GM21381 (cell line): Measurements from ENCODE around the gene HOXD9.

Experiments
- ATAC-seq: cut with Tn5 transposase; IDR thresholded peaks from one replicate; pipeline ENCODE4 v1.9.1; 2021; ENCODE audit warnings: mild to moderate bottlenecking, moderate library complexity; ENCODE audit not compliant: unreplicated experiment

Gene HOXD9

DNA sequence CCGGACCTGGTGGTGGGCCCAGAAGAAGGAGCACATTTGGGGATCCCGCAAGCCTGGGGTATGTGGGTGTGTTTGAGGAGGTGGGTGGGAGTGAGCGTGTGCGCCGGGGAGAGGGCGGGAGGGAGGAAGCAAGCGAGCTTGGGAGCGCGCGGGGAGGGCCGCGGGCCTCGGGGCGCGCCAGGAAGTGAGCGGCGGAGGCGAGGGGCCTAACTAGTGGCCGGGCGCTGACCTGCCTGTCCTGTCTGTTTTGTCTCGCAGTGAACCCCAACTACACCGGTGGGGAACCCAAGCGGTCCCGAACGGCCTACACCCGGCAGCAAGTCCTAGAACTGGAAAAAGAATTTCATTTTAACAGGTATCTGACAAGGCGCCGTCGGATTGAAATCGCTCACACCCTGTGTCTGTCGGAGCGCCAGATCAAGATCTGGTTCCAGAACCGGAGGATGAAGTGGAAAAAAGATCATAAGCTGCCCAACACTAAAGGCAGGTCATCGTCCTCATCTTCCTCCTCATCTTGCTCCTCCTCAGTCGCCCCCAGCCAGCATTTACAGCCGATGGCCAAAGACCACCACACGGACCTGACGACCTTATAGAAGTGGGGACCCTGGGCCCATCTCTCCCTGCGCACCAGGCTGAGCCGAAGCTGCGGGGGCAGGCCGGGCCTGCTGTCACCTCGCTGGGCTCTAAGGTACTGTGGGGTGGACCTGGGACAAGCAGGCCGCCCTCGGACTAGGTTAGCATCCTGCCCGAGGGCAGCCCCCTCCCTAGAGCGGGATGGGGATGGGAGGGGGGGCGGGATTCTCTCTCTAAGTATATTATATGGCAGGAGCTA is 30.0 kb downstream of the HOXD9 start:
- ATAC-seq = no peak

DNA sequence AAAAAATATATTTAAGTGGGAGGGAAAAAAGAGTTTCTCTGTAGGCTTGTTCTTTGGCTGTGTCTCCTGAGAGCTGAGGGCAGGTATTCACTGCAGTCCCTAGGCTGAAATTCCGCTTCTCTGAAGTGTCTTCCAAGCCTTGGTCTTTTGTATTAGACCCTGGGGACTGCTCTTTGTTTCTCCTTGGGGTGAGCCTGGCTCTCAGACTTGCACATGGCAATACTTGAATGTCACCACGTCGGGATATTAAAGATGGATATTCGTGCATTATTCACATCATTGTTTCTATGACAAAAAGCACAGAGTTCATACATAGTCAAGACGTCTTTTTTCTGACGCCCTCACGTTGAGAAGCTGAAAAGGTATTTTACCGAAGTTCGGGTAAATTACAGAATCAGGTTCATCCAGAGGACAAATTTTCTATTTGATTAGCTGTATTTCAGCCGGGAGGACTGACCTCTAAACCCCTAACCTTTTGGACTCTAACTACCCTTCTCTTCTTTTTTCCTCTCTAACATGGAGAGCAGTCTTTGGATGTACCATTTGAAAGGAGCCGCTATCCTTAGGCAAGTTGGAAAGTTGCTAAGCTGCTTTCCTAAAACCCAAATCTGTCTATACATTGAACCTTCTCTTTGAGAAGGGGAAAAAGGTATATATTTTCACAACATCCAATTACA is 32.2 kb downstream of the HOXD9 start:
- no peak for ATAC-seq

DNA sequence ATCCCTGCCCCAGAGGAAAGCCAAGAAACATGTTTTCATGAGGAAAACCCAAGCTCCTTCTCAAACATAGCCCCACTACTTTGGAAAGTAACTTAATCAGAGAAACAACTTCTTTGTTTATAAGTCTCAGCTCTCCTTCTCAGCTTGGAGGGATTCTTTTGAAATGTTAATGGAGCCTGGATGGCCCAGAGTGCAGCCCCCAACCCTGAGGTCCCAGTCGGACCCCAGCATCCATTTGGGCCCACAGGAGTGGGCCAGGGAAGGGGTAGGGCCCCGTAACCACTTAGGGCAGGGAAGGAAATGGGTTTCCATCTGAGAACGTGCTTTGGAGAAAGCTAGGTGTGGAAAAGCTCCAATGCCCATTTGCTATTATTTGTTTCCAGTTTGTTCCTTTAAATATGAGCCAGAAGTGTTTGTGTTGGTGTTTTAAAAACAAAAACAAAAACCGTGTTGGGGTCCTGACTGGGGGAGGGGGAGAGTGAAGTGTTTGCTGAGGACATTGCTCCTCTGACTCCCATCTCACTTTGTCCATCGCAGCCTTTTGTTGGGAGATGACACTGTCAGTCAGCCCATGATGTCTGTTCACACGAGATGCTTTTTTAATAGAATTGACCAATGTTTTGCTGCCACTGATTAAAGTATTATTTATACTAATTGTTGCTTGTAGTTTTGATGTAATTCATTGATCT is 33.0 kb downstream of the HOXD9 start:
- no peak for ATAC-seq

DNA sequence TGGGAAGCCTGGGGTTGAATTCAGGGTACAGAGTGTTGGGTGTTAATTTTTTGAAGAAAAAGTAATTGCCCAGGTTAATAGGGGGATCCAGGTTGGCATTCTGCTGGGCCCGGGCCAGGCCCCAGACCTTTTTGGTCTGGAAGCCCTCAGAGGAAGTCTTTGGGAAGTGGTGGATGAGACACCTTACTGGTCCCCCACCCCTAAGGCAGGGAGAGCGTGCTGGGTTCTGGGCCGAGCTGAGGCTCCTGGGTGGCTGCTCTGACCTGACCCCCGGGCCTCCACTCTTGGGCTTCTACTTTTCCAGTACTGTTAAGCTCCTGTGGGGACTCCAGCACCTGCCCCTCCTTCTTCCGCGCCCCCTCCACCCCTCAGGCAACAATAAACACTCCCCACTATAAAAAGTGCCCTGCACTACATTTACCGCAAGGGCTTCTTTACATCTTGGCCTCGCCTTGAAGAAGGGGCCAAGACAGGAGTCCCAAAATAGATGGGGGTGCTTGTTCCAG is 33.8 kb downstream of the HOXD9 start:
- no peak for ATAC-seq

DNA sequence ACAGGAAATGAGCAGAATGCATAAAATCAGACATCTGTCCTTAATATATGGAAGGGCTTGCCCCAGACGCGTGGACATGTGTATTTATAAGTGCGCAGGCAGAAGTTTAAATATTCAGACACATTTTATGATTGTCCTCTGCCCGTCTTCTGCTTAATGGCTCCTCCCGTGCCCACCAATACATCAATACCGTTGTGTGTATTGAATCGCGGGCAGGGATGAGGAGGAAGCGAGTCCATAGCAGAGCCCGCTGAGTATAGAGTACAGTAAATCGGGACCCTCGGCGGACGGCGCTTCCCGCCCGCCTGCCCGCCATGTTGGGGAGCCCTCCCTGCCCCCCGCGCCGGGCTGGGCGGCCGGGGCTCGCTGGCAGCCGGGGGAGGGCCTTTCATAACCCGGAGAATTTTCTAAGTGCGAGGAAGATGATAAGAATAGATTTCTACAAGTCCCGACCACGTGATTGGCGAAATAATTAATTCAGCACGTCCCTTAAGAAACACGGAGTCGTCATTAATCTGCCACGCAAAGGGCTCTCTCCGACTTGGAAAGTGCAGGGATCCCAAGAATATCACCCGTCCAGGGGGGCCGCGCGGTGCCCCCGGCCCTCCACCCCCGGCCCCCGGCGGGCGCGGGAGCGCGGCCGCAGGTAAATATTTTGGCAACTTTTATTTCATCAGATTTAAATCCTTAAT is 34.4 kb downstream of the HOXD9 start, which contains the start of gene HOXD3:
Gene HOXD3, plus strand, starts transcription at position 501 of the 692 bp plus-strand sequence. CDS start 11,808 bp downstream, outside the sequence.
- ATAC-seq = no peak

DNA sequence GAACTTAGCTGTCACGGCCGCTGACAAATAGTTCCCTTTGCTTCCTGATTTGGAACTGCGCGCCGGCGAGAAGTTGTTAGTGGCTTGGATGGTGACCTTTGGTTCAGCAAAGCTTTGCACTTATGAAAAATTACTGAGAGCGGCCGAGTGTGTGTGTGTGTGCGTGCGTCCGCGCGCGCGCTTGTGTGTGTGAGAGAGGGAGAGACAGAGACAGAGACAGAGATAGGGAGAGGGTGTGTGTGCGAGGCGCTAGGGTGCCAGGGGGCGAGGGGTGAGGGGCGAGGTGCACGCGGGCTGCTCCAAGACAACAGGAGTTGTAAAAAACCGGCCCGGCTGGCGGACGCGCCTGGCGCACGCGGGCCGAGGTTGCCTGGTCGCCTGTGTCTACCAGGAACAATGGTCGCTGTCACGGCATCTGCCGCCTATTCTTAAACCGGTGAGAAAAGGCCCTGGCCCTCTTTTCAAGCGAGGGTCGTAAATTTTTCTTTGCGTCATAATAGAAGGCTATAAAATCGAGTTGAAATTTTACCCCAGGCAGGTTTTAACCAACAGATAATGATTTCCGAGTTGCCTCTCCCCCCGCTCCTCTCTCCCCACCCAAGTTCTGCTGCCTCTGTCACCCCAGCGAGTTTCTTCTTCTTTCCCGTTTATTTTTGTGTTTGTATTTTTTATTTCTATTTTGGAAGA is 35.1 kb downstream of the HOXD9 start:
- ATAC-seq = no peak

DNA sequence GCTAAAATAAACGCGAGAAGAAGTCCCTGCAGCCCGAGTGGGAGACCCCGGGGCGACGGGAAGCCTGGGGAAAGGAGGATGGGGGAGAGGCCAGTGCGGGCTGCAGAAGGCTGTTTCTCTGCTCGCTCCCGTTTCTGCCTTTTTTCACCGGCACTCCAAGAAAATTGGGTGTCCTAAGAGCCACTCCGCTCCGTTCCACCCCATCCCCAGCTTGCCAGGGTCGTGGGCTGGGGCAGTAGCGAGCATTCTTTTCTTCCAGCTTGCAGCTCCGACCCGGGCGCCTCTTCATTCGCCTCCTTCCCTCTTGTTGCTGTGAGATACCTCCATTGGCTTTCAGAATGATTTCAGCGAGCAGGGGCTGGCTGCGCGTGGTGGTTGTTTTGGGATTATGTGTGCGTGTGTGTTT is 35.7 kb downstream of the HOXD9 start:
- no peak for ATAC-seq

DNA sequence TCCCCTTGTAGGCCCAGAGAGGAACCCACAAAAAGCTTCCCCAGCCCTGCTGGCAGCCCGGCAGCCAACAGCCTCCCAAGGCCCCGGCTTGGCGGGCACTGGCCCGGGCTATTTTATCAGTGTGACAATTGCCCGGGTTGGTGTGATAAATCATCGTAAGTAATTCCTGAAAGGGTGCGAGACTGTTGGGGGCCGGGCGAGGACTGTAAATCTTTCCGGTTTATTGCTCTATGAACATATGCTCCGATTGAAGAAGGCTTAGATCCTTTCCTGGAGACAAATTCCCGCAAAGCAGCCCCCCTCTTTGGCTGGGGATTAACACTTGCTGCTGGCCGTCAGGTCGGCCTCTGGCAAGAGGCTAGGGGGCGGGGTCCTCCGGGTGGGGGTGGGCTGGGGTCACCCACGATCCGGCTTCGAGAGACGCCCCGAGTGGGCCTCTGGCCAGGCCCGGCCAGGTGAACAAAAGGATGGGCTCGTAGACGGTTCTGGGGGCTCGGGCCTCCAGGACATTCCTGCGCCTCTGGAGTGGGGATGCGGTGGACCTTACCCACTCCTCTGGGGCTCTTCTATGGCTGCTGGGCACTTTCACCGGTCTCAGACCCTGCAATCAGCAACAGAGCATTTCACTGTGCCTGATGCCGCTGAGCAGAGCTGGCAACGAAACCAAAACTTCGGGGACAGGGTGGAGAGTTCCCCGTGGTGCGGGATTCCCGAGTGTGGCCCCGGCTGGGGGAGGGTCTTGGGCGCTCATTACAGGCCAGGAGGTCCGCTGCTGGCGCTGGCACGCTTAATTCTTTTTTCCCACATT is 36.5 kb downstream of the HOXD9 start:
- no peak for ATAC-seq

DNA sequence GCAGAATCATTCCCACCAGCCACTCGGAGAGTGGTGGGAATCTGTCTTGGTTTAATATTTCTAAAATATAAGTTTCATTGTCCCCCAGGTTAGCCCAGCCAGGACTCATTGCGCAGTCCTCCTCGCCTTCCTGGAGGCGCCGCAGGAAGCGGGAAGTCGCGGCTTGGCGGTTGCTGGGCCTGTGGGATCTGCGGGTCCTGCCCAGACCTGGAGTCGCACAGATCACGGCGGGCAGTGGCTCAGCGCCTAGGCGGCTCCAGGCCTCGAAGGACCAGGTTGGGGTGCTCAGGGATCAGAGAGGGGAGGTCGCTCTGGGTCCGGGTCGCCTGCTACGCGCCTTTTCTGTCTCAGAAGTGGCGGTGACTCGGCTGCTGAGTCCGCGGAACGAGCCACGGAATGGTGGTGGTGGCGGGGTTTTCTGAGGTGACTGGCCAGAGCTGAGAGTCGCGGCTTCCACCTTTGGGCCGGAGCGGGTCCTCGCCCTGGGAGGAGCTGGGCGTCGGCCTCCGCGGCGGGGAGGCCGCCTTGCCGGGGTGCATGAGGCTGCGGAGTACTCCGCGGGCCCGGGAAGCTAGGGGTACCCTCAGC is 37.2 kb downstream of the HOXD9 start:
- no peak for ATAC-seq

DNA sequence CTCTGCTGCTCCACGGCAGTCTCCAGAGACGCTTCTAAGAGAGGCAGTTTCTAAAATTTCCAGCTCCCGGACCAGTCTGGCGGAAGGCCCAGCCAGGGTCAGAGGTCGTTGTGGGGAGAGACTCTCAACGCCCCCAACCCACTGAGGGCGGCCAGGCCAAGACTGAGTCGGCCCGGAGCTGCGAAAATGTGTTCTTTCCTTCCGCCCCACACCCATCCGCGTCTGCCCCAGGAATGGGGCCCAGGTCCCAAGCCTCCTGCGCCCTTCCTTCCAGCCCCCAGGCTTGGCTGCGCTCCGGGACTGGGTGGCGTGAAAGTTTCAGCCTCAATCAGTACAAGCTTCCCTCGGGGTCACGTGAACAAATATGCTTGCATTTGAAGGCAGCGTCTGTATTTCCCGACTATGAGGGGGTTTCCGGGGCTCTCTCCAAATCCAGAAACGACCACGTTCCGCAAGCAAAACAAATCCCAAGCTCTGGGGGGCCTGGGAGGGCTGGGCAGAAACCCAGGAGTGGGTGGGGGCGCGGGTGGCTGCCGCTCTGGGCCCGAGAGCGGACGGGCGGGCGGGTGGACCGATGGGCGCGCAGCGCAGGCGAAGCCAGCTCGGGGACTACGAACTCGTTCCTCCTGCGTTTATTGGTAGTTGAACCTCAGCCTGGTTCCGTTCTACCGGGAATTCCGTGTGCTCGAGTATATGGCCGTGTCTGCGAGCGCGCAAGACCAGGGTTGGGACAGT is 37.9 kb downstream of the HOXD9 start:
- ATAC-seq = no peak

DNA sequence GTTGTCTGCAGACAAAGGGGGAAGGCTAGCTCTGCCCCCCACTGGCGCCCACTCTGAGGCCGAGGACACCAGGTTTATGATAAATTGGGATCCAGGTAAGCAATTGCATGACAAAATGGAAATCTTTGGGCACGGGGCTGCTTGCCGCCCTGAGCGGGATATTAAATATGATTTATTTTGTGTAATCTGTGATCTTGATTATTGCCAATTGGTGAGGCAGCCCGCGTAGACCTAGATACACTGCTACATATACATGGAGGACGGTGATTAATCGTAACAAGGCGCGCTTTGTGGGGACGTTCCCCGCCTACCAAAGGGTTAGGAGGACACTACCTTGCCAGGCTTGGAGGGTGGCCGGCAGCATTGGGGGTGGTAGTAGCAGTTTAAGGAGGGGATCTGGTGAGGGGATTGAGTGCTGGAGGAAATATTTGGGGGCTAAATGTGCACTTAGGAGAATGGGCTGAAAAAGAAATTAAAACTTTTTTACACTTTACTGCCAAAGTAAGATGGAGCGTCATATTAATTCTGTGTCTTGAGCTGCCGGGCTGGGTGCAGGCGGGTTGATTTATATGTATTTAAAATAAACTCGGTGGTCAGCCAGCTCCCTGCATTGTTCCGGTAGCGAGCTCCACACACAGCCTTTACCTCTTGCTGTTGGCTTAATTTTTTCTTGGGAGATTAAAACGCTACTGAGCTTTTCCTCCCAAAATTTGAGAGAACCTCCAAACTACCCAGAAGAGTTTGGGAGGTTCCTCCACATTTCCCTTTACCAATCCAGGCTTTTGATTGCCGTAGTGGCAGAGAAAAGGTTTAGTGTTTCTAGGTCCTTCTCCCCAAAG is 38.7 kb downstream of the HOXD9 start:
- no peak for ATAC-seq

DNA sequence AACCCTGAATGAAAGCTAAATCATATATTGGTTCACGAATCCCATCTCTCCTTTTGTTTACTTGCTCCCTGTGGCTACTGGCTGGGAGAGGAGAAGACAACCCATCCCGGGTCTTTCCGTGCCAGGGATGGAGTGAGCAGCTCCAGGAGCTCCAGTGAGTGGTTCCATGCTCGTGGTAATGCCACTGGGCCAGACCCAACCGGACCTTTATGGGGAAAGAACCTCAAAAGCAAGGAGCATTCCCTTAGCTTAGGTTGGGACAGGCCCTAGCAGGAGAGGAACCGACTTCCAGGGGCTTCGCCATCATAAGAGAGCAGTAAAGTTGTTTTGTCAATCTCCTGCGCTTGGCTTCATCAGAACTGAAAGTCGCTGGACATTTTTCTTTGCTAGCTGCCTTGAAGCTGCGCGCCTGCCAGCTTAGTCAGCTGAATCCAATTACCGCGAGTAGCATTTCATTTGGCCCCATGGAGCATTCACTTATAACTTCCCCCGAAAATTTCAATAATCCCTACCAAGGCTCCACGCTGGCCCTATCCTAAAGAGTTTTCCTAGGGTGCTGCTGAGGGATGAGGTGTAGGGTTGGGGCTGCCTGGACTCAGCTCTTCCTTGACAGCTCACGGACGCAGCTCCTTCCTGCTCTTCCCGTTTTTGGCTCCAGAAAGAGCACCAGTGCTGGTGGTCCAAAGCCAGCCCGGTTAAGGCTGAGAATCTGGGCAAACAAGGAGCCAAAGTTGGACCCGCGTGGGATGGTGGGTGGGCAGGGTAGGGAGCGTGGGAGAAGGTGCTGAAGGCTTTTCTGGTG is 39.5 kb downstream of the HOXD9 start:
- no peak for ATAC-seq

DNA sequence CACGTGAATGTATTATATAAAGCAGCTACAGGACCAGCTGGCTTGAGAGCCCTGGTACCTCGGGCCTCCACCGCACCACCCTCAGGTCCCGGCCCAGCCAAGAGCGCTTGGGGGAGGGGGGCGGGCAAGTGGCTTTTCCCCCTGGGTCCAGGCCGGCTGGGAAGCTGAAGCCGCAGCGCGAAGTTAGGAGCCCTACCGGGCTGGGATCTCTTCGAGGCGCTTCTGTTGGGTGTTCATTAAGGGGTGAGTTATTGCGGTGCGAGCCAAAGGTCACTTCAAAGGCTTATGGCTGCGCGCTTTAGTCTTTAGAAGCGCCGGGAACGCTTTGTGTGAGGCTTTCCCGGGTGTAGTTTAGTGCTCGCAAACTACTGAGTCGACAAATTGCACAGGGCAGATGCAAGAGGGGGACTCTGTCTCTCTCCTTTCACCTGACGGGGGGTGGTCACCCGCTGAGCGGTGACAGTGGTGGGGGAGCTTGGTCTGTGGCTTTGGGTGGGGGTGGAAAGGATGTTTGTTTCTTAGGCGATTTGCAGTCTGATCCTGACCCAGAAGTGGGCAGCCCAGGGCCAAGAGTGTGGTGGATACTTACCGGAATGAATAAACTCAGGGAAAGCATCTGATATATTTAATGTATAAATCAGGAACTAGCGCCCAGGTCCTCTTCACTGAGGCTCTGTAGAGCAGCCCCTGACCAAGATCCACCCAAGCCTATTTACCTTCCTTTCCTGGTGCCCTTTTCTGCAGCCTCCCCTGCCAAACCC is 40.6 kb downstream of the HOXD9 start:
- no peak for ATAC-seq

DNA sequence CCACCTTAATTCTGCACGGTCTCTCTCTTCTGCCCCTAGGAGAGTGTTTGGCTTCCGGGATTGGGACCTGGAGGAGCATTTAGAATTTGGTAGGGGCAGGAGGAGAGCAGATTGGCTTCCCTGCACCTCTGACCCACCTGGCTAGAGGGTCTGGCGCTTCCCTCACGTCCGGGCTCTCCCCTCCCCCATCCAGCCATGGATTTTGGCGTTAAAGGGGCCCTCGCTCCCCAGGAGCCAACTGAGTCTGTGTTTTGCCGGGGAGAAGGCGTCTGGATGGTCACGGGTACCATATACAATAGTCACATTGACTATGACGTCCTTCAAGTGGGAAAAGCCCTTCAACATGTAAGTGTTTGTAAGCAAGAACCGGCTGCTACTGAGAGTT is 41.1 kb downstream of the HOXD9 start:
- ATAC-seq = no peak

DNA sequence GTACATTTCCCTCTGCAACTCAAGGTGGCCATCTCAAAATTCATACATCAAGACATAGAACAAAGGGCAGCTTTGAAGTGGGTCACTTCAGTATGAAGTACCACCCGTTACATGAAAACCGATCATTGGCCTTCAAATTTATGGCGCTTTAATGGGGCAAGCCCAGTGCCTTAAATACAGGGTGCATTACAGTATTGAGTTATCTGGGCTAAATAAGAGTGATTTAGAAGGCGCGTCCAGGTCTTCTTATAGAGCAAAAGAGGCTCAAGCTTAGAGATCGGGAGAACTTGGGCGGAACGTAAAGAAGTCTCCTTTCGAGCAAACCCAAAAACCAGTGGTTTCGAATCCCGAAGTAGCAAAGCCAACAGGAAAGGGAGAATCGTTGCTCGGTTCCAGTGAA is 41.7 kb downstream of the HOXD9 start:
- no peak for ATAC-seq
